Activated naive CD4-positive, alpha-beta T cell treated with anti-CD3 and anti-CD28 coated beads, Interleukin-2, amount 50 U/mL, for 24 hours (primary cell): Measurements from ENCODE around the gene KRT4.

Experiments
- H3K27ac Mint-ChIP-seq: one replicate; pipeline ENCODE4 v1.8.0; 2021; ENCODE audit warnings: mild to moderate bottlenecking, mixed read lengths
- H3K27me3 Mint-ChIP-seq: one replicate; pipeline ENCODE4 v1.8.0; 2021; ENCODE audit warnings: mixed read lengths
- H3K36me3 Mint-ChIP-seq: one replicate; pipeline ENCODE4 v1.8.0; 2021; ENCODE audit warnings: mixed read lengths
- H3K4me1 Mint-ChIP-seq: one replicate; pipeline ENCODE4 v1.8.0; 2021; ENCODE audit warnings: mixed read lengths
- H3K4me3 Mint-ChIP-seq: one replicate; pipeline ENCODE4 v1.8.0; 2021; ENCODE audit warnings: mild to moderate bottlenecking, mixed read lengths
- H3K9me3 Mint-ChIP-seq: one replicate; pipeline ENCODE4 v1.8.0; 2021; ENCODE audit warnings: mixed read lengths

KRT4 gene

DNA sequence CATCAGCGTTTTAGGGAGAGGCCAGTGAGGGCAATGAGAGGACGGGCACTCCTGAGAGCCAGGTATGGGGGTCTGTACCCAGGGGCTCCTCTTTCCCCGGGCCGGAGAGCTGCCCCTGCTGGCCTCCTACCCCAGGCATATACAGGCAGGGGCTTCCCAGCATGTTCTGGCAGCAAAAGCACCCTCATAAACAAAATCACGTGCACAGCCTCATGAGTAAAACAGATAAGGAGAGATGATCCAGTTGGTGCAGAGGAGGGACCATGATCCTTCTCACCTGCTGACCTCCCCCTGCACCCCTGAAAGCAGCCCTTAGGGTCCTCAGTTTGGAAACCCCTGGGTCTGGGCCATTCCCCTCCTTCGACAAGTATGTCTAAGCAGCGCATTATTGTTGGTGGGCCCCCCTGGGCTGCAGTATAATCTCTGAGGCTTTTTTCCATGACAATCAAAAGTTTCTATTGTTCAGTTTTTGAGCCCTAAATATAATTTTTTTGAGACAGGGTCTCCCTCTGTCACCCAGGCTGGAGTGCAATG, 5.0 kb upstream of the KRT4 start:
- Mint-ChIP-seq H3K27ac (no peak overlapping the region), H3K27me3 (no peaks in the 10 kb centered on the region), H3K4me1 (peaks cover 16% of the 10 kb centered on the region), H3K4me3 (no peak overlapping the region), H3K9me3 (no peaks in the 10 kb centered on the region), H3K36me3 (no peaks in the 10 kb centered on the region)

DNA sequence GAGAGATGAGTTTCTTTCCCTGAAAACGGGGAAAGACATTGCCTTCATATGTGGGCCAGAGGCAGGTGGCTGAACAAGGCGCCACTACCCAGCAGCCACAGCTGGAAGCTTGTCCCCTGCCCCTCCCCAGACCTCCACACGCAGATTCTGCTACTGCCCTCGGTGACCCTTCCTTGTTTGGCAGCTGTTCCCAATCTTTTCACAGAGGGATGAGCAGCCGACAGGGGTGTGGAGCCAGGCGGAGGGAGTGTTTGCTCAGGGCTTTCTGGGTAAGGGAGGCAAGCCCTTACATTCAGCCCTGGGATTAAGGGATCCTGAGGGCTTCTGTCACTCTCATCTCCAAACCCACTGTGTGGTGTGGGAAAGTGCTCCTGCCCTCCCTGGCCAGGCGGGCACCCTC, 4.5 kb upstream of the KRT4 start:
- Mint-ChIP-seq H3K27ac (no peak overlapping the region), H3K36me3 (no peaks in the 10 kb centered on the region), H3K4me1 (peaks cover 16% of the 10 kb centered on the region), H3K4me3 (no peak overlapping the region), H3K27me3 (no peaks in the 10 kb centered on the region), H3K9me3 (no peaks in the 10 kb centered on the region)

DNA sequence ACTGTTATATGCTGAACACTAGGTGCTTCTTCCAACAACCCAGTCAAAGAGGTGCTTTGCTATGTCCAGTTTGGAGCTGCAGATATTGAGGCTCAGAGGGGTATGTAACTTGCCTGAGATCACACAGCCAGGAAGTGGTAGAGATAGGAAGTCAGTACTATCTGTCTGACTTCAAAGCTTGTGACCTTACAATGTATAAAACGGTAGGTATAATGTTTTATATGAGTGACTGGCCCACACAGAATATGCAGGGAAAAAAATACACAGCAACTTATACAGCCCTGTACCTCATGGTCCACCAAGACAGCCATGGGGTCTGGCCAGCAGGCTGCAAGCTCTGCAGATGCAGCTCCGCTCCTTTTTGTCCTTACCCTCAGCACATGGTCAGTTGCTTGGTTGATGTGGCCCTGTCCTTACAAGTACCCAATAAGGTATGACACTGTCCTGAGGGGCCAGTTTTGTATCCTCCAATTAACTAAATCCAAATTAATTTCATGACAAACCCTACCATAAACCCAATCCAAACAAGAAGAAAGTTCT, 3.9 kb upstream of the KRT4 start:
- Mint-ChIP-seq H3K9me3 (no peaks in the 10 kb centered on the region), H3K4me1 (peaks cover 16% of the 10 kb centered on the region), H3K27me3 (no peaks in the 10 kb centered on the region), H3K27ac (no peak overlapping the region), H3K4me3 (peak overlapping the region; percentile 30), H3K36me3 (no peaks in the 10 kb centered on the region)

DNA sequence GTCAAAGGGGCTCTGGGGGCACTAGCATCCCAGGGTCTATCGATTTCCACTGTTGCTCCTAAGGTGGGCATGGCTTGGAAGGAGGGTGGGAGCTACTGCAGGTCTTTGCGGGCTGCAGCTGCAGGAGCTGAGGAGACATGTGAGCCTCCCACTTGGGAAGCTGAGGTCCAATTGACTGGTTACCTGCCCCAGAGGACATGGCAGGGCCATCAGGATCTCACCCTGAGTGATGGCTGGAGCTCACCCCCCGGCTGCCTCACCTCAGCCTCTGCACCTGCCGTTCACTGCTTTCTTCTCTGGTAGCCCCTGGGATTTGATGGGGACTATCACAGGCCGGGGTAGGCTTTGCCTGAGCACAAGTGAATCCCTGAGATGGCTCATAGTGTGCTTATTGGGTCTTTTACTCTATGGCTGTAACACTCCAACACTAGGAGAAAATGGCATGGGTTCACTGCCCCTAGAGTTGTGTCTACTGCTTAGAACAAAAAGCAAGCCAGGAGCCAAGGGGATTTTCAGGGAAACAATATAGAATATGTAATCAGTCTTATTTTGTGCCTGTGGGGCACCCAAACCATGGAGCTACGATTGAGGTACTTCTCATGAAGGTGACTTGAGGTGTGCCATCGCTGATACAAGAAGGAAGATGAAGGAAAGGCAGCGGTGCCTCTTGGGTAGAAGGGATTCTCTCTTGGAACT, 3.2 kb upstream of the KRT4 start:
- H3K27me3 Mint-ChIP-seq = no peaks in the 10 kb centered on the region
- H3K4me3 Mint-ChIP-seq = peak overlapping the region; percentile 30
- H3K4me1 Mint-ChIP-seq = peaks cover 16% of the 10 kb centered on the region

DNA sequence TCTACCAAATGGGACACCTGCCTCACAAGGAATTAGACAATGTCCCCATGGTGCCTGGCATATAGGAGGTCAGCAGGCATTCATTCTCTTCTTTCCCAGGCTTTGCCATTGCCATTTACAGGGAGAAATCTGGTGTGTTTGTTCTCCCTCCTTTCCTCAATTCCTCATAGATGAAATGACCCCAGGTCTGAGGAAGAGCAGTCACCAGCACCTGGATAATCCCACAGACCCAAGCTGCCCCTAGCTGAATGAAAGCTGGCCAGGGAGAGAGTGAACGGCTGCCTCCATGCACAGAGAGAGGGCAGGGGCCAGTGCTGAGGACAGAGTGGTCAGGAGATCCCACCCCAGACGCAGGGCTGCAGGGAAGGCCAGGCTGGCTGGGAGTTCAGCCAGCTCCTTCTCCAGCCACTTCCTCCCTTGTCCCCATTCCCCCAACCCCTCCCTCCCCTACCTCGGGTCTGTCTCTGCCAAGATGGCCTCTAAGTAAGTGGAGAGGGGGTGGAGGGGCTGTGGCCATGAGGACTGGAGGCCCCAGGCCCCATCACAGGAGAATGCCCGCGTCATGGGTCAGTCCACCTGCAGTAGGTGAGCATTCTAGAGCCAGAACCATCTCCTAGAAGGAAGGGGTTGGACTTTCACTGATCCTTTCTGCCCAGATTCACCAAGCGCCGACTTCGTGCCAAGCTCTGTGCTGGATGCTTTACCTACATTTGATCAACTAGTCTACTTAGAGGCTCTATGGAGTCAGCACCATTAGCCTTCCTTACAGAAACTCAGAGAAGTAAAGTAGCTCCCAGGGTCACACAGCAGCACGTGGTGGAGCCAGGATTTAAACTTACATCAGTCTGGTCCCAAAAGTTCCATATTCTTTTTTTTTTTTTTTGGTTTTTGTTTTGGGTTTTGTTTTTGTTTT, 2.0 kb upstream of the KRT4 start:
- Mint-ChIP-seq H3K4me3 (no peak overlapping the region), H3K27me3 (no peaks in the 10 kb centered on the region), H3K9me3 (no peaks in the 10 kb centered on the region), H3K36me3 (no peaks in the 10 kb centered on the region), H3K27ac (no peak overlapping the region), H3K4me1 (peaks cover 16% of the 10 kb centered on the region)

More for the DNA sequence above, 3.2 kb upstream of the KRT4 start:
- Mint-ChIP-seq H3K36me3 (no peaks in the 10 kb centered on the region), H3K9me3 (no peaks in the 10 kb centered on the region), H3K27ac (no peak overlapping the region)

DNA sequence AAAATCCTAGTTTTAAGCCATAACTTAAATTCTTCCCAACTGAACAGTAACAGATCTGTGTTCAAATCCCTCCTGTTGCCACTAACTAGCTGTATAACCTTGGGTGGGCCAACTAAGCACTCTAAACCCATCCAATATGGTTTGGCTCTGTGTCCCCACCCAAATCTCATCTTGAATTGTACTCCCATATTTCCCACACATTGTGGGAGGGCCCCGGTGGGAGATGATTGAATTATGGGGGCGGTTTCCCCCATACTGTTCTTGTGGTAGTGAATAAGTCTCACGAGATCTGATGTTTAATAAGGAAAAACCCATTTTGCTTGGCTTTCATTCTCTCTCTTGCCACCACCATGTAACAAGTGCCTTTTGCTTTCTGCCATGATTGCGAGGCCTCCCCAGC, 1.2 kb upstream of the KRT4 start:
- no peaks in the 10 kb centered on the region for H3K9me3 Mint-ChIP-seq
- no peak overlapping the region for H3K4me3 Mint-ChIP-seq
- H3K27me3 Mint-ChIP-seq = no peaks in the 10 kb centered on the region
- peaks cover 16% of the 10 kb centered on the region for H3K4me1 Mint-ChIP-seq
- no peaks in the 10 kb centered on the region for H3K36me3 Mint-ChIP-seq
- H3K27ac Mint-ChIP-seq = no peak overlapping the region

DNA sequence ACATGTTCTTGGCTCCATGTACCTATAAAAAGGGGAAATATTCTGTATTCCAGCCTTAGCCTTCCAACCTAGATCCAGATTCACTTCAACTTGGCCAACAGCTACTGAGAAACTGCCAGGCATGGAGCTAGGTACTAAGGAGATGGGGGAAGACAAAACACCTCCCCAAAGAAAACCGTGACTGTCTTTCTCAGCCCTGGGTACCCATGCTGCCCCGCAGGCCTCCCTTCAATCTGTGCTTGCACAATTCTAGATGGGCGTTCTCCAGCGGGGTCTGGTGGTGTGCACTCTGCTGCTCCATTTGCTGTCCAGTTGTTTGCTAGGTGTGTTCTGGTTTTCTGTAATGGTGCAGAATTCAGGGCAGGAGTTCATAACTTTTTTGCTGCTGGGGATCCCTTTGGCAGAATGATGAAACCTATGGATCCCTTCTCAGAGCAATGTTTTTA, 817 bp upstream of the KRT4 start:
- no peak overlapping the region for H3K27ac Mint-ChIP-seq
- no peaks in the 10 kb centered on the region for H3K9me3 Mint-ChIP-seq
- H3K4me3 Mint-ChIP-seq = no peak overlapping the region
- H3K27me3 Mint-ChIP-seq = no peaks in the 10 kb centered on the region
- no peaks in the 10 kb centered on the region for H3K36me3 Mint-ChIP-seq
- peaks cover 16% of the 10 kb centered on the region for H3K4me1 Mint-ChIP-seq

DNA sequence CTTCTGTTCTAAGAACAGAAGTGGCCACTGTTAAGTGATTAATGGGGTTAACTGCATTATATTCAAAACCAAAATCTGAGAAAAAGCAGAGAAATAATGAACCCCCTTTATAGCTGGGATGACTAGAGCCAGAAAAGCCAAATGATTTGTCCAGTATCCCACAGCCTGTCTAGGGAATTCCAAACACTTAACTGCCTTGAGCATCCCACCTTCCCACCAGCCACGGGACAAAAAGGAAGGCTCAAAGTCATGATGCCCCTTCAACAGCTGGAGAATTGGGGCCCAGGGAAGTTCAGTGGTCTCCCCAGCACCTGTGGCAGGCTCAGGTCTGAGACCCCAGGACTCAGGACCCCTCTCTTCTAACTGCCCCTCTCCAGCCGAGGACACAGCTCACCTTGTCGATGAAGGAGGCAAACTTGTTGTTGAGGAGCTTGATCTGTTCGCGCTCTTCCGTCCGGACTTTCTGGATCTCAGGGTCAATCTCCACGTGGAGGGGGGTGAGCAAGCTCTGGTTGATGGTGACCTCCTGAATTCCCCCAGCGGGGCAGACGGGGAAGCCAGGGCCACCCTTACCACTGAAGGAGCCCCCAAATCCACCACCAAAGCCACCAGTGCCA, 605 bp downstream of the KRT4 start:
- H3K27me3 Mint-ChIP-seq = no peaks in the 10 kb centered on the region
- no peaks in the 10 kb centered on the region for H3K36me3 Mint-ChIP-seq
- H3K4me3 Mint-ChIP-seq = no peak overlapping the region
- peaks cover 12% of the 10 kb centered on the region for H3K4me1 Mint-ChIP-seq
- no peaks in the 10 kb centered on the region for H3K9me3 Mint-ChIP-seq
- no peak overlapping the region for H3K27ac Mint-ChIP-seq

DNA sequence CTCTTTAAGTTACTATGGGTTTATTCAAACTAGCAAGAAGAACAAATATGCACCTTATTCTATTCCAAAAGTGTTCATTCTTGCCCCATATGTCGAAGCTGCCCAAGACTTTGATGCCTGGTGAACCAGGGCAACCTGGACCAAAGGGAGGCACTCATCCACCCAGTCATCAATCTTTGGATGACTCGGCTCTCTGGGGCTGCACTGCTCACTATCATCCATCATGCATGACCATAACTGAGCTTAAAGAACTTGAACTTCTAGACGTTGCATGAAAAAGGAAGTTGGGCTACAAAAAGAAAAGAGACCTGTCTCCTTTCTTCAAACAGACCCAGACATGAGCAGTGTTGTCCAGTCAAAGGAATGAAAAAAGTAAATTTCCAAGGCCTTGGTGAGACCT, 1.2 kb downstream of the KRT4 start:
- H3K27ac Mint-ChIP-seq = no peak overlapping the region

DNA sequence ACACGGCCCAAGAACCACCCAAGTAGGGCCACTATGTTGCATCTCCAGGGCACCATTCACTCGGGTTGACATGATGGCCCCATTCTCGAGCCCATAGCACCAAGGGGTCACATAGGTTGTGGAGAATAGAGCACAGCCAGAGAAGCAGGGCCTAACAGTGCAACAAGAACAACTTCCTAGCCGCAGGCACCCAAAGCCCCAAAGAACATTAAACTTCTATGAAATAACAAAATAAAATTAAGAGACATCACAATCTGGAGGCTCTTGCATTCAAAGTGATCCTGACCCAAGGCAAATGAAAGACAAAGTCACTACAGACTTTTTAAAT, 1.9 kb downstream of the KRT4 start:
- Mint-ChIP-seq H3K9me3 (no peaks in the 10 kb centered on the region), H3K27ac (no peak overlapping the region), H3K4me1 (no peaks in the 10 kb centered on the region), H3K27me3 (no peaks in the 10 kb centered on the region), H3K4me3 (no peak overlapping the region), H3K36me3 (no peaks in the 10 kb centered on the region)

More for the DNA sequence above, 1.2 kb downstream of the KRT4 start:
- no peaks in the 10 kb centered on the region for H3K36me3 Mint-ChIP-seq
- H3K9me3 Mint-ChIP-seq = no peaks in the 10 kb centered on the region
- peaks cover 7% of the 10 kb centered on the region for H3K4me1 Mint-ChIP-seq
- H3K4me3 Mint-ChIP-seq = no peak overlapping the region
- no peaks in the 10 kb centered on the region for H3K27me3 Mint-ChIP-seq

DNA sequence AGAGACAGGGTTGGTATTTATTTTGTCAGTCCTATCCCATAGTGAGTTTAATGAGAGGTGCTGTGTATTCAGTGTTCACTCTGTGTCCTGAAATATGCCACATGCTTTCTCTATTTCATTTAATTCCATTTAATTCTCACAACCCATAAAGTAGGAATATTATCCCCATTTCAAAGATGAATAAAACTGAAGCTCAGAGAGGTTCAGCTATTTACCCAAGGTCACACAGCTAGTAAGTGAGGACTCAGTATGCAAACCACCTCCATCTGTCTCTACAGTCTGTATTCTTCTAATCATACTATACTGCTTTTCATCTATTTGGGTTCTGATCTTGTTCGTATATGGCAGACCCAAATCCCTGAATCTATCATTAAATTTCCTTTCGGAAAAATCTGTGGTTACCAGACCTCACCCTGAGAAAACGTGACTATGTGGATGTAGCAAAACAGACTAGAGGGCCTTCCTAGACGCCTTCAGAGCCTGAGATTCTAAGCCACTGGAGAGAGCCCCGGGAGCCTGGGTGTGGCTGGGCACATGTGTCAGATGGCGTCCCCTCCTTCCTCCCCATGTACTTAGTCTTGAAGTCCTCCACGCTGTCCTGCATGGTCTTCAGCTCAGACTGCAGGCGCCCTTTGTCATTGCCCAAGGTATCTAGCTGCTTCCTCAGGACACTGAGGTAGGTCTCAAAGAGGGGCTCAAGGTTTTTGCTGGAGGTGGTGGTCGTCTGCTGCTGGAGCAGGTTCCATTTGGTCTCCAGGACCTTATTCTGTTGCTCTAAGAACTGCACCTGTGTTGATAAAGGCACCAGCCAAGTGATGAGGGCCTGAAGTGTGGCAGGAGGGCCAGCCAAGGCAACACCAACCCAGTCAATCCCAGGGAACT, 2.5 kb downstream of the KRT4 start:
- H3K9me3 Mint-ChIP-seq = no peaks in the 10 kb centered on the region
- H3K27ac Mint-ChIP-seq = no peak overlapping the region
- H3K4me1 Mint-ChIP-seq = no peaks in the 10 kb centered on the region
- H3K4me3 Mint-ChIP-seq = no peak overlapping the region
- H3K27me3 Mint-ChIP-seq = no peaks in the 10 kb centered on the region
- no peaks in the 10 kb centered on the region for H3K36me3 Mint-ChIP-seq

DNA sequence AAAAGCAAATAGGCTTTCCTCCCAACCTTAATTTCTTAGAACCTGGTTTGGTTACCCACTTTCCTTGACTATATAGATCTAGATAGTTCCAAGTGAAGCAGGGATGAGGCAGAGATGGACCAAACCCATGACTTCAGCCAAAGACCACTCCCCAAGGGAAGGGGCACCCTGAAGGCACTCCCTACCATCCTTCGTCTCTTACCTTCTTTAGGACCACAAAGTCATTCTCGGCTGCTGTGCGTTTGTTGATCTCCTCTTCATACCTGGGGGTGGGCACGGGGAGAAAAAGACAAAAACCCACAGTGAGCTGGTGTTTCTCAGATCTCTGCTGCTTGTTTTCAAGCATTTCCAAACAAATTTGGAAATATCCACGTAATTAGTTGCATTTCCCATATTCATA, 3.4 kb downstream of the KRT4 start:
- H3K27me3 Mint-ChIP-seq = no peaks in the 10 kb centered on the region

DNA sequence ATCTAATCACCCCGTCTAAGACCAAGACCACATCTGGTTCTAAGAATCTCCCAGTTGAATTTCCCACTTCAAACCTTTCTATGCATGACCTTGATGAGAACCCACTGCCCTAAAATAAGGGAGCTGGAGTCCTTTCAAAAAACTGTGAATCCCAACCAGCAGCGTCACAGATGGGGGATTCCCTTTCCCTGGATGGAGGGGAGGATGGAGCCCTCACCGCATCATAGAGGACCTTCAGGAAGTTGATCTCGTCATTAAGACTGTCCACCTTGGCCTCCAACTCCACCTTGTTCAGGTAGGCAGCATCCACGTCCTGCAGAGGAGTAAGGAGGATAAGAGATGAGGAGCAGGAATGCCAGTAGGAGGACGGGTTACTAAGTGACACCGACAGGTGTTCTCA, 4.8 kb downstream of the KRT4 start:
- Mint-ChIP-seq H3K4me1 (no peaks in the 10 kb centered on the region), H3K27ac (no peak overlapping the region), H3K9me3 (no peaks in the 10 kb centered on the region), H3K4me3 (no peak overlapping the region), H3K27me3 (no peaks in the 10 kb centered on the region), H3K36me3 (no peaks in the 10 kb centered on the region)

More for the DNA sequence above, 3.4 kb downstream of the KRT4 start:
- Mint-ChIP-seq H3K4me3 (no peak overlapping the region), H3K9me3 (no peaks in the 10 kb centered on the region), H3K27ac (no peak overlapping the region), H3K4me1 (no peaks in the 10 kb centered on the region), H3K36me3 (no peaks in the 10 kb centered on the region)

DNA sequence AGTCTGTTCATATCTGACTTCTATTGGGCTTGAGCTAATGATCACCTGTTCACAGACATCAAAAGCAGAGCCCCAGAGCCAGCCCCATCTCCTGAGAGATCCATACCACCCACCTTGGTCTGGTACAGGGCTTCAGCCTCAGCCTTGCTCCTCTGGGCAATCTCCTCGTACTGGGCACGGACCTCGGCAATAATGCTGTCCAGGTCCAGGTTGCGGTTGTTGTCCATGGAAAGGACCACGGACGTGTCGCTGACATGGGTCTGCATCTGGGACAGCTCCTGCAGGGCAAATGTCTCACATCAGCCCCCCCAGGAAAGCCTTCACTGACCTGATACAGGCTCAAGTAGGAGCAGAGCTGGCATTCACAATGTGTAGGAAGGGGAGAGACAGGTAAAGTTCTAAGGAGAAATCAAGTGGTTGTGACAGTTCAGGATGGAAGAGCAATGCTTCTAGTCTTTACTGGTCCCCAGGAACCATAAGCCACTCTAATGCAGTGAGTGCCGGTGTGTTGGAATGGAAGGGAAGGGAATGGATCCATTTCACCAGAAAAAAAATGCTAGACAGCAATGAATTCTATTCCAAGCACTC, 5.2 kb downstream of the KRT4 start:
- no peak overlapping the region for H3K4me3 Mint-ChIP-seq
- no peak overlapping the region for H3K27ac Mint-ChIP-seq
- no peaks in the 10 kb centered on the region for H3K9me3 Mint-ChIP-seq
- no peaks in the 10 kb centered on the region for H3K27me3 Mint-ChIP-seq
- H3K4me1 Mint-ChIP-seq = no peaks in the 10 kb centered on the region
- H3K36me3 Mint-ChIP-seq = no peaks in the 10 kb centered on the region
